ENCODE data around the gene CARMIL3. TPM values are rescaled to one million over a fixed set of nuclear protein-coding genes. Genes with fewer than 3 reads are reported as not detected.

Gene CARMIL3
- total and polyA plus RNA-seq, 2 of the 4 experiments (the other 2 are of a cell fraction), result under 0.01 TPM; not detected in 1

DNA sequence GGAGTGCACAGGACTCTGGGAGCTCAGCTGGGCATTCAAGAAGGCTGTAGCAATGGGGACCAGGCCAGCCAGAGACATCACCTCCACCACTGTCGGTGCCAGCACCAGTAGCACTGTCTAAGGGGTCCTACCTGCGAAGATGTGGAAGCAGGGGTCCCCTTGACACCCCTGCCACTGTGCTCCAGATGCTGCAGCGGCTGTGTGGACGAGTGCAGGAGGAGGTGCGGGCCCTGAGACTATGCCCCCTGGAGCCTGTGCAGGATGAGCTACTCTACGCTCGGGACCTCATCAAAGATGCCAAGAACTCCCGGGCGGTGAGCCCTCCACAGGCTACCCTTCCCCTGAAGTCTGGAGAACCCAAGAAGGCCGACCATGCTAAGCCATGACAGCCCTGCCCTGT is 8.6 kb downstream of the CARMIL3 start:
- H3K4me3 ChIP-seq (ENCODE audit: insufficient read depth, low read depth, low read length), result no peak overlapping the region
- H3K9ac ChIP-seq (ENCODE audit: low read depth, low read length), result no peak overlapping the region
- H3K4me1 ChIP-seq (ENCODE audit: control insufficient read depth, insufficient read depth, low read length), result no peaks in the 10 kb centered on the region
- H2BK120ac ChIP-seq (ENCODE audit: low read depth, low read length), result no peak overlapping the region
- intact Hi-C loops (cut with micrococcal nuclease) (no loop called here), in situ Hi-C loops (cut with MboI; ENCODE audit: low sequenced_read_pairs) (no loop called here), dilution Hi-C loops (cut with HindIII; ENCODE audit: low sequenced_read_pairs, unreplicated experiment) (no loop called here)
- no peak overlapping the region for H3K27ac ChIP-seq (ENCODE audit: insufficient read depth, low read length)
- WGBS, 2 experiments (ENCODE audit: extremely low coverage in 2 of 2, insufficient read length in 1 of 2), result 63% methylated on average over 8 of the region's 10 CpGs; no CpG with 5 or more reads in 1 of the 2 experiments
- no peak overlapping the region for H2BK20ac ChIP-seq (ENCODE audit: low read depth, low read length)
- H3K9me3 ChIP-seq (ENCODE audit: control insufficient read depth, insufficient read depth, low read length), result no peaks in the 10 kb centered on the region
- H3K36me3 ChIP-seq (ENCODE audit: control insufficient read depth, insufficient read depth, low read length), result no peaks in the 10 kb centered on the region
- H3K14ac ChIP-seq (replicated peaks; ENCODE audit: low read depth, low read length), result no peak overlapping the region
- no peaks in the 10 kb centered on the region for H3K79me1 ChIP-seq (ENCODE audit: low read depth in 1 of 2, low read length in 2 of 2)
- DNase-seq (no peak), ATAC-seq (ENCODE audit: low read depth) (no peak)
- H4K91ac ChIP-seq (ENCODE audit: insufficient read depth, low read depth, low read length), result no peak overlapping the region
- H3K56ac ChIP-seq (ENCODE audit: extremely low read depth, insufficient read depth, low read length), result no peak overlapping the region
- no peak overlapping the region for H4K8ac ChIP-seq (ENCODE audit: low read depth in 2 of 2, low read length in 2 of 2)
- no peak overlapping the region for H2AK5ac ChIP-seq (ENCODE audit: low read depth, low read length)
- no peak overlapping the region for H4K5ac ChIP-seq (ENCODE audit: low read depth, low read length)
- no peak overlapping the region for H2AK9ac ChIP-seq (replicated peaks; ENCODE audit: low read depth, low read length, poor library complexity)
- TF ChIP-seq, protein P1, sequence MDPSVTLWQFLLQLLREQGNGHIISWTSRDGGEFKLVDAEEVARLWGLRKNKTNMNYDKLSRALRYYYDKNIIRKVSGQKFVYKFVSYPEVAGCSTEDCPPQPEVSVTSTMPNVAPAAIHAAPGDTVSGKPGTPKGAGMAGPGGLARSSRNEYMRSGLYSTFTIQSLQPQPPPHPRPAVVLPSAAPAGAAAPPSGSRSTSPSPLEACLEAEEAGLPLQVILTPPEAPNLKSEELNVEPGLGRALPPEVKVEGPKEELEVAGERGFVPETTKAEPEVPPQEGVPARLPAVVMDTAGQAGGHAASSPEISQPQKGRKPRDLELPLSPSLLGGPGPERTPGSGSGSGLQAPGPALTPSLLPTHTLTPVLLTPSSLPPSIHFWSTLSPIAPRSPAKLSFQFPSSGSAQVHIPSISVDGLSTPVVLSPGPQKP (IDR thresholded peaks at IDR 0.05; ENCODE audit: borderline replicate concordance, low read depth, low read length), result no peak
- TF ChIP-seq MXI1 (IDR thresholded peaks at IDR 0.05; ENCODE audit: borderline replicate concordance, low read depth, low read length) (no peak), MAZ (IDR thresholded peaks at IDR 0.05; ENCODE audit: borderline replicate concordance, low read depth, low read length) (no peak), RCOR1 (IDR thresholded peaks at IDR 0.05; ENCODE audit: insufficient replicate concordance, low read length) (no peak), NFE2L2 (IDR thresholded peaks at IDR 0.05; ENCODE audit: low read depth, low read length) (no peak), BHLHE40 (IDR thresholded peaks at IDR 0.05; ENCODE audit: low read depth, low read length) (no peak), RAD21 (IDR thresholded peaks at IDR 0.05; ENCODE audit: low read length) (no peak), RFX5 (IDR thresholded peaks at IDR 0.05; ENCODE audit: low read depth, low read length) (no peak), CHD1 (IDR thresholded peaks at IDR 0.05; ENCODE audit: low read depth, low read length) (no peak), CEBPB (IDR thresholded peaks at IDR 0.05; ENCODE audit: low read depth, low read length) (no peak)
- TF ChIP-seq, protein P2, sequence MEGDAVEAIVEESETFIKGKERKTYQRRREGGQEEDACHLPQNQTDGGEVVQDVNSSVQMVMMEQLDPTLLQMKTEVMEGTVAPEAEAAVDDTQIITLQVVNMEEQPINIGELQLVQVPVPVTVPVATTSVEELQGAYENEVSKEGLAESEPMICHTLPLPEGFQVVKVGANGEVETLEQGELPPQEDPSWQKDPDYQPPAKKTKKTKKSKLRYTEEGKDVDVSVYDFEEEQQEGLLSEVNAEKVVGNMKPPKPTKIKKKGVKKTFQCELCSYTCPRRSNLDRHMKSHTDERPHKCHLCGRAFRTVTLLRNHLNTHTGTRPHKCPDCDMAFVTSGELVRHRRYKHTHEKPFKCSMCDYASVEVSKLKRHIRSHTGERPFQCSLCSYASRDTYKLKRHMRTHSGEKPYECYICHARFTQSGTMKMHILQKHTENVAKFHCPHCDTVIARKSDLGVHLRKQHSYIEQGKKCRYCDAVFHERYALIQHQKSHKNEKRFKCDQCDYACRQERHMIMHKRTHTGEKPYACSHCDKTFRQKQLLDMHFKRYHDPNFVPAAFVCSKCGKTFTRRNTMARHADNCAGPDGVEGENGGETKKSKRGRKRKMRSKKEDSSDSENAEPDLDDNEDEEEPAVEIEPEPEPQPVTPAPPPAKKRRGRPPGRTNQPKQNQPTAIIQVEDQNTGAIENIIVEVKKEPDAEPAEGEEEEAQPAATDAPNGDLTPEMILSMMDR (conservative IDR thresholded peaks at IDR 0.05; ENCODE audit: low read depth, low read length), result no peak
- no peak overlapping the region for H3K4ac ChIP-seq (ENCODE audit: low read depth, low read length)
- CTCF ChIA-PET, result interaction anchor here (1.1 kb wide), 1 partner anchor 30 kb away, joined by 3 read pairs; no protein-coding TSS in a partner anchor
- H4K20me1 ChIP-seq (ENCODE audit: insufficient read depth, low read length), result no peaks in the 10 kb centered on the region
- no peak overlapping the region for H3K4me2 ChIP-seq (ENCODE audit: low read depth, low read length)
- no TSS peak for BruUV-seq (replicated peaks)
- no peak overlapping the region for H2BK5ac ChIP-seq (ENCODE audit: low read depth, low read length, poor library complexity, severe bottlenecking)
- no peak overlapping the region for H3K23ac ChIP-seq (ENCODE audit: low read depth, low read length)
- H3K18ac ChIP-seq (ENCODE audit: low read depth, low read length), result no peak overlapping the region
- POLR2A ChIA-PET (ENCODE audit: unreplicated experiment), result no interaction called here
- no peak overlapping the region for H2AFZ ChIP-seq (replicated peaks; ENCODE audit: low read length, poor library complexity)
- H3K9me1 ChIP-seq (ENCODE audit: insufficient read depth, low read length), result no peaks in the 10 kb centered on the region
- H2BK15ac ChIP-seq (ENCODE audit: low read depth, low read length), result no peak overlapping the region
- H3K27me3 ChIP-seq (ENCODE audit: control insufficient read depth, insufficient read depth, low read length), result peaks cover 28% of the 10 kb centered on the region; the same call in 1 of the 2 replicates

All from IMR-90 (cell line).